CD1c-positive myeloid dendritic cell (primary cell): ENCODE results near the gene SGIP1.
"Not testable (repeated sequence)": the region's sequence is repeated elsewhere in the genome, so short reads cannot be mapped to it uniquely, and the experiment has no call there.

Experiments used
- DNase-seq: peaks from one replicate; pipeline ENCODE4 v3.0.0-alpha.2; 2016; ENCODE audit errors: extremely low spot score

SGIP1 gene

GRCh38 chr1:66553846-66554245 is 19.9 kb downstream of the SGIP1 start:
- DNase-seq = no peak

DNA sequence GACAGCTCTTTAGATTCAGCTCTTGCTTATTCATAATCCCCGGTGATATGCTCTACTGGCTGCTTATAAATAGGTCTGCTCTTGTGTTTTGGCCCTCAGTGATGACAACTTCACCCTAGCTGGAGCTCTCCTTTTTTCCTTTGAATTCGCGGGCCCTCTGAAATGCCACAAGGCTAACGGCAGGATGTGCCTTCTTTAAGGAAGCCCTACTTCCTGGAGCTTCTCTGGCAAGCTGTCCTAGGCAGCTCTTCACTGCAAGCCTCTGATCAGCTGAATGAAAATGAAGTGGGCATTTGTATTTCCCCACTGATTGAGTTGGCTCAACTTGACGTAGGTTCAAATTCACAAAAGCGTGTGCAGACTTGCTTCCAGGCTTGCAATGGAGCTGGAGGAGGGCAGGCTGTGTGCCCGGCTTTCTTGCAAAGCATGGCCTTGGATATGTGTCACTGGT is 22.2 kb downstream of the SGIP1 start:
- DNase-seq = no peak

DNA sequence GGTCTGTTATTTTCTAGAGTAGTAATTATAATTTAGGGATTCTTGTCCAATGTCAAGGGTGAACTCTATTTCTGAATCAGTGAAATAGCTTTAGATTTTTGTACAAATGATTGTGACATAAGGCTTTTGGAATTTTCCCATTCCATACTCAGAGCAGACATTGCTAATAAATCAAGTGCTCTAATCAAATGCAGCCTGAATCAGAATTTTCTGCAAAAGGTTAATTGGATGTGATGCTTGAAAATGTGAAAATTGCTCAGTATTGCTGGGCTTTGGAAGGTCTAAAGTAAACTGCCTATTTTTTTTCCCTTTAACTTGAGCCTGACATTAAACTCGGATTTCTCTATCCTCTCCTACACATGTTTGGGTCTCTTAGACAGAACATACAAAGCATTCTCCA is 23.2 kb downstream of the SGIP1 start:
- no peak for DNase-seq

GRCh38 chr1:66559517-66559916 is 25.6 kb downstream of the SGIP1 start:
- no peak for DNase-seq

GRCh38 chr1:66562561-66562960 is 28.6 kb downstream of the SGIP1 start:
- no peak for DNase-seq

DNA sequence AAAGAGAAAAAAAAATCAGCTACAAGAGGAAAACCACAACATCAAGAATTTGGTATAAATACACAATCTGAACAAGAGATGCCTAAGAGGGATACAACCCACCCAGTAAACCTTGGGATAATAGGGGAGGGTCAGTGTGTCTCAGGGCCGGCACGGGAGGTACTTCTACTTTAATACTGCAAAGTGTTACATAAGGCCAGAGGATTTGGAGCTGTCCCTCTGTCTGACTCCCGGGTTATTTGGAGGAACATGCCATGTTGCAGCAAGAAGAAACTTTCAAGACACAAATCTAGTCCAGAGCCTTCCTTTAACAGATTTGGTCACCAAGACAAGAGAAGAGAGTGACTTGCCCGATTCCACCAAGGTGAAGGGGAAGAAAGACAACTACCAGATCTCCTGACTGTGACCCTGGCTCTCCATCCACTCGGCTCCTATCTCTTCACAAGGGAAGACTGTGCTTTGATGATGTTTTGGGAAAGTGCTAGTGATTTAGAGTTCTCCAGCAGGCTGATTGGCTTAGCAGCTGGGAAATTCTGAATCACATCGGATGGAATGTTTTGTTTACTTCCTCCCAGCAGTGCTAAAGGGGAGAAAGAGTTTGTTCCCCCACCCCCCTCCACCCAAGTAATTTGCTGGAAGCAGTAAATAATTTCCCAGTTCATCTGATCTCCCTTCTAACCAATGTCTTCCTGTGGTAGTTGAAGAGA is 29.3 kb downstream of the SGIP1 start:
- no peak for DNase-seq

DNA sequence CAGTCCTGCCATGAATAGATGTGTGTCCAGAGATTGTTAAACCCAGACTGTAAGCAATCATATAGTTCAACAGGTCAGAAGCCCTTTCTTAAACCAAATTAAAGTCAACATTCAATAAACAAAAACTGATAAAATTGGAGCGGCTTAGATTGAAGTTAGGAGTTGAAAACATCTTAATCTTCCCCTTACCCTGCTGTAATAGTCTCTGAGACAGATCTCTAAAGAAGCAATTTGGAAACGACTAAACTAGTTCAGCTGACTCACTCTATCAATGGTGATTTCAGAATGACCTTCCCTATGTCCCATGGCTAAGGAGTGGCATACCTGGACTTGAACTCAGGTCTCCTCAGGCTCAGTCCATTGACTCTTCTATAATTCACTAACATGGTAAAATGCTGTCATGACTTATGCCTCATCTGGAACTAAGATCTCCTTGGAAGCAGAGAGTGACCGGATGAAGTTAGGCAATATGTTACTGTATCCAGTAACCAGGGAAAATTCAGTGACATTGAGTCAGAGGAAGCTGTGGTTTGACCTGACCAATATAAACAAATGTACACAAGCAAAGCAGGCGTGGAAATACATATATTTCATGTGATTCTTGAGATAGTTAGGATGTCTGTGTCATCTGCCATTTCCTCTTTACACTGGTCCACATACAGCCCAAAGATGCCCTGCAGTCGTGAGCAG is 30.1 kb downstream of the SGIP1 start:
- peak; percentile 61 for DNase-seq

- no peak for DNase-seq
Measured at GRCh38 chr1:66570196-66570595, 36.2 kb downstream of the SGIP1 start.

DNA sequence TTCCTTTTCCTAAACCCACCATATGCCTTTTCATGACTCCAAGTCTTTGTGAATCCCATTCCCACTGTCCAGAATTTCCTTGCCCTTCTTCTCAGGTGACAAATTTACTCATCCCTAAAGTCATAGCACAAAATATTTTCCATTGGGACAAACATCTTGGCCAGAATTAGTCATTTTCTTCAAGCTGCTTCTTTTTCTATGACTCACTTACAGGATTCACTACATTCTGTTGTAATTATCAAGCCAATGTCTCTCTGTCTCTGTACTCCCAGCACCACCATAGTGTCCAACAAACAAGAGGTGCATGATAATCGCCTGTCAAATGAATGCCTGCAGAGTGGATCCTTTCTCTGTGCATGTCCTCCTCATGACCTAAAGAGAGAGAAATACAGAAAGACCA is 37.8 kb downstream of the SGIP1 start:
- no peak for DNase-seq

- DNase-seq = no peak
Measured at GRCh38 chr1:66575739-66576138, 41.8 kb downstream of the SGIP1 start.

DNA sequence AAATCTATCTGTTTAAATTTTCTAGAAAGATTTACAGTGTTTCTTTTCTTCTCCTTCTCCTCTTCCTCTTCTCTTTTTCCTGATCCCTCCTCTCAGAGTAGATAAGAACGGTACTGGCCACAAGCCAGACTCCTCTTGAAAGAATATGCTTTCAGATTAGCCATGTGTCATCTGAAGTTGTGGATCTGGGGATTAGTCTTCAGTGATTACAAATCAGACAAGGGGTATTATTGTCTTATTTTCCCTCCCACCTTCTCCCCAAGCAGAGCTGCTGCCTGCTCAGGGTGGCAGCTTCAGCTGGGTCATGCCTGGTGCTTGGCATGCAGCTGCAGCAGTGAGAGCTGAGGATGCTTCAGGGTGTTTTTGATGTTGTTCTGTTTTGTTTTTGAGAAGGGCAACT is 42.7 kb downstream of the SGIP1 start:
- DNase-seq = no peak

DNA sequence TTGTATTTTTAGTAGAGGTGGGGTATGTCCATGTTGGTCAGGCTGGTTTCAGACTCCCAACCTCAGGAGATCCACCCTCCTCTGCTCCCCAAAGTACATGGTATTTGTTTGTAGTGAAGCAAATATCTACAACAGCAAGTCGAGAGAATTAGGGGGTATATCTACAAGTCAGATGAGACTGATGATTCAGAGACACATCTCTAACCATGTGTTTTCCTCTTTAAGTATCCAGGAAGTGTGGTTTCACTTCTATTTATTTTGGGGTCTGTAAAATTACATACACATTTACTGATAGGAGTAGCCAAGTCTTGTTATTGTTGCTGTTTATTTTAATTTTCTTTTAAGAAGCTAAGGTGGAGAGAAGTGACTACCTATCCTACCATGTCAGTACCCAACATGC is 44.9 kb downstream of the SGIP1 start:
- DNase-seq = no peak

DNA sequence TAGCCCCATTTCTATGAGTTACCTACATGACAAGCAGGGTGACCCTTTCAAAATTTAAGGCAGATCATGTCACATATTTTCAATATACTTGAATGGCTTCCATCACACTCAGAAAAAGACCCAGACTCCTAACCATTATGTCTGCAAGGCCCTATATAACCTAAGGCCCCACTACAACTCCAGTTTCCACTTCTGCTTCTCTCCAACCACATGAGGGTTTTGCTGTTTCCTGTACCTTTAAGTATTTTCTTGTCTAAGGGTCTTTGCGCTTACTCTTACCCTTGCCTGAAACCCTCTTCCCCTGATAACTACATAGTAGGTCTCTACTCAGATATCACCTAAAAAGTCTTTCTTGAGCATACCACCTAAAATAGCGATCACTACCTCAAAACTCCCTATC is 46.1 kb downstream of the SGIP1 start:
- DNase-seq = no peak

GRCh38 chr1:66583021-66583420 is 49.1 kb downstream of the SGIP1 start:
- no peak for DNase-seq

GRCh38 chr1:66585002-66585401 is 51.0 kb downstream of the SGIP1 start:
- DNase-seq = no peak

- DNase-seq = no peak
Measured at GRCh38 chr1:66589326-66589725, 55.4 kb downstream of the SGIP1 start.

- not testable (repeated sequence) for DNase-seq
Measured at GRCh38 chr1:66592106-66592507, 58.2 kb downstream of the SGIP1 start.

DNA sequence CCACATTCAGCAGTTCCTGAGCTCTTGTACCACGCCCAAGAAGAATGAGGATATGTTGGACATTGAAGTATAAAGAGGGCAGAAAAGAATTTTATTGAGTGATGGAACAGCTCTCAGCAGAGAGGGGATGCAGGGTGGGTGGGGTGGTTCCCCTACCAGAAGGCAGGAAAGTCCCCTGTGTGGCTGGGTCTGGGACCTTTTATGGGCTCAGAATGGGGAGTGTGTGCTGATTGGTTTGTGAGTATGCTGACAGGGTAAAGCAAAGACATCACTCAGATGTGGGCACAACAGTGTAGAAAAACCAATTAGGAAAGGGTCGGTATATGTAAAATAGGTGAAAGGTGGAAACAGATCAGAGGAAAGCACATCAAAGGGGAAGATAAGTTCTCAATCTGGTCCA is 62.2 kb downstream of the SGIP1 start:
- no peak for DNase-seq

DNA sequence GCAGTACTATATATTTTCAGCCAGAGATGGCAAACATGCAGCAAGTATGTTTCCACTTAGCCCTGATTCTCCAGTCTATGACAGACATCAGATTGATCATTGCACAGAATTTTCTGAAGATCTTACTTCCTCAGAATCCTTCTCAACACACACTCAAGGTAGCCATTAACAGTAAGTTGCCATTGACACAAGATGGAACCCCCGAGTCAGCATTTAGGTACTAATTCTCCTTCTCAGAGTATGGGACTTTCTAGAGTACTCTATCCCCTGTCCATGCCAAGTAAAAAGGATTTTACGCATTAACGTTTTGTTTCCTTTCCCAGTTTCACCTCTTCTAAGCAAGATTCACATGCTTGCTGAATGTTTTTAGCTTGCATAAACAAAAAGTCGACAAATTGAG is 63.5 kb downstream of the SGIP1 start:
- DNase-seq = no peak

- DNase-seq = no peak
Measured at GRCh38 chr1:66598670-66599069, 64.7 kb downstream of the SGIP1 start.

GRCh38 chr1:66599346-66599745 is 65.4 kb downstream of the SGIP1 start:
- no peak for DNase-seq

- no peak for DNase-seq
Measured at GRCh38 chr1:66599899-66600737, 66.2 kb downstream of the SGIP1 start.
